ENCODE data around the gene USP43.

USP43 gene

GRCh38 chr17:9772658-9773057 is 127.3 kb downstream of the USP43 start:
- Histone ChIP-seq H3K36me3 (ENCODE audit: control insufficient read depth, low read length) (no peaks in the 10 kb centered on the region), H3K79me2 (ENCODE audit: control insufficient read depth, low read length) (no peaks in the 10 kb centered on the region), H3K4me1 (ENCODE audit: control insufficient read depth, low read length) (no peaks in the 10 kb centered on the region), H3K27me3 (ENCODE audit: control insufficient read depth, low read length) (no peaks in the 10 kb centered on the region), H3K4me2 (ENCODE audit: low read length) (no peak overlapping the region), H3K27ac (ENCODE audit: low read depth, low read length) (no peak overlapping the region), H4K20me1 (ENCODE audit: control insufficient read depth, insufficient read depth, low read depth, low read length) (no peaks in the 10 kb centered on the region), H3K9me2 (replicated peaks; ENCODE audit: control insufficient read depth, low read length) (no peaks in the 10 kb centered on the region), H3F3A (ENCODE audit: control insufficient read depth, insufficient read depth) (no peaks in the 10 kb centered on the region), H3K4me3 (ENCODE audit: low read length) (no peak overlapping the region), H3K9me3 (ENCODE audit: control insufficient read depth, insufficient read depth, low read length) (no peaks in the 10 kb centered on the region)
- no peak for TF ChIP-seq EZH2phosphoT487 (IDR thresholded peaks at IDR 0.05; ENCODE audit: borderline replicate concordance, low read length)
- TF ChIP-seq, protein P1, sequence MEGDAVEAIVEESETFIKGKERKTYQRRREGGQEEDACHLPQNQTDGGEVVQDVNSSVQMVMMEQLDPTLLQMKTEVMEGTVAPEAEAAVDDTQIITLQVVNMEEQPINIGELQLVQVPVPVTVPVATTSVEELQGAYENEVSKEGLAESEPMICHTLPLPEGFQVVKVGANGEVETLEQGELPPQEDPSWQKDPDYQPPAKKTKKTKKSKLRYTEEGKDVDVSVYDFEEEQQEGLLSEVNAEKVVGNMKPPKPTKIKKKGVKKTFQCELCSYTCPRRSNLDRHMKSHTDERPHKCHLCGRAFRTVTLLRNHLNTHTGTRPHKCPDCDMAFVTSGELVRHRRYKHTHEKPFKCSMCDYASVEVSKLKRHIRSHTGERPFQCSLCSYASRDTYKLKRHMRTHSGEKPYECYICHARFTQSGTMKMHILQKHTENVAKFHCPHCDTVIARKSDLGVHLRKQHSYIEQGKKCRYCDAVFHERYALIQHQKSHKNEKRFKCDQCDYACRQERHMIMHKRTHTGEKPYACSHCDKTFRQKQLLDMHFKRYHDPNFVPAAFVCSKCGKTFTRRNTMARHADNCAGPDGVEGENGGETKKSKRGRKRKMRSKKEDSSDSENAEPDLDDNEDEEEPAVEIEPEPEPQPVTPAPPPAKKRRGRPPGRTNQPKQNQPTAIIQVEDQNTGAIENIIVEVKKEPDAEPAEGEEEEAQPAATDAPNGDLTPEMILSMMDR (IDR thresholded peaks at IDR 0.05; ENCODE audit: low read depth, low read length, poor library complexity, severe bottlenecking), result no peak

GRCh38 chr17:9776911-9777310 is 131.6 kb downstream of the USP43 start:
- Histone ChIP-seq H3K36me3 (ENCODE audit: control insufficient read depth, low read length) (no peaks in the 10 kb centered on the region), H3K27me3 (ENCODE audit: control insufficient read depth, low read length) (no peaks in the 10 kb centered on the region), H3K4me2 (ENCODE audit: low read length) (no peak overlapping the region), H3K79me2 (ENCODE audit: control insufficient read depth, low read length) (no peaks in the 10 kb centered on the region), H4K20me1 (ENCODE audit: control insufficient read depth, insufficient read depth, low read depth, low read length) (no peaks in the 10 kb centered on the region), H3K9me3 (ENCODE audit: control insufficient read depth, insufficient read depth, low read length) (no peaks in the 10 kb centered on the region), H3F3A (ENCODE audit: control insufficient read depth, insufficient read depth) (no peaks in the 10 kb centered on the region), H3K27ac (ENCODE audit: low read depth, low read length) (no peak overlapping the region), H3K4me1 (ENCODE audit: control insufficient read depth, low read length) (no peaks in the 10 kb centered on the region), H3K9me2 (replicated peaks; ENCODE audit: control insufficient read depth, low read length) (no peaks in the 10 kb centered on the region), H3K4me3 (ENCODE audit: low read length) (no peak overlapping the region)
- TF ChIP-seq, protein P1 (IDR thresholded peaks at IDR 0.05; ENCODE audit: low read depth, low read length, poor library complexity, severe bottlenecking), result no peak
- TF ChIP-seq EZH2phosphoT487 (IDR thresholded peaks at IDR 0.05; ENCODE audit: borderline replicate concordance, low read length), result no peak
